Activated naive CD8-positive, alpha-beta T cell treated with anti-CD3 and anti-CD28 coated beads for 36 hours (primary cell): ENCODE data around the gene TBCK. TPM values are rescaled to one million over a fixed set of nuclear protein-coding genes. Genes with fewer than 3 reads are reported as not detected.

Experiments used
- DNase-seq: peaks from one replicate; pipeline ENCODE4 v3.0.0; 2021
- H3K27ac Mint-ChIP-seq: one replicate; pipeline ENCODE4 v1.8.0; 2022; ENCODE audit warnings: mild to moderate bottlenecking, moderate library complexity, mixed read lengths
- H3K27me3 Mint-ChIP-seq: one replicate; pipeline ENCODE4 v1.8.0; 2022; ENCODE audit warnings: mild to moderate bottlenecking, mixed read lengths
- H3K36me3 Mint-ChIP-seq: one replicate; pipeline ENCODE4 v1.8.0; 2021; ENCODE audit warnings: mild to moderate bottlenecking, mixed read lengths
- H3K4me1 Mint-ChIP-seq: one replicate; pipeline ENCODE4 v1.8.0; 2021; ENCODE audit warnings: mixed read lengths
- H3K4me3 Mint-ChIP-seq: one replicate; pipeline ENCODE4 v1.8.0; 2022; ENCODE audit warnings: mild to moderate bottlenecking, moderate library complexity, mixed read lengths
- H3K9me3 Mint-ChIP-seq: one replicate; pipeline ENCODE4 v1.8.0; 2022; ENCODE audit warnings: mixed read lengths
- total RNA-seq, 2 experiments: library from RNA; stranded (reverse); gene quantifications; one replicate each; pipeline ENCODE4 v1.2.3, GENCODE V29; 2021

Gene TBCK
- 10 to 100 TPM; 21.2 to 21.5 TPM for total RNA-seq

GRCh38 chr4:106315968-106316772 is at the start of gene TBCK, which contains the start of gene AIMP1:
Gene TBCK (minus strand): TSS chr4:106316209. CDS start chr4:106308960, 7,249 bp downstream.
Gene AIMP1 (plus strand): TSS chr4:106316550. CDS start chr4:106325010, 8,460 bp downstream.
- H3K27me3 Mint-ChIP-seq, result no peaks in the 10 kb centered on the region
- H3K4me1 Mint-ChIP-seq, result peaks cover 26% of the 10 kb centered on the region
- peak; percentile 83 for DNase-seq
- no peak within 1 kb of the TSS for H3K4me3 Mint-ChIP-seq
- peaks cover 27% of the 10 kb centered on the region for H3K36me3 Mint-ChIP-seq
- H3K9me3 Mint-ChIP-seq, result peaks cover 3% of the 10 kb centered on the region
- no peak within 1 kb of the TSS for H3K27ac Mint-ChIP-seq

- no peak overlapping the region for H3K4me3 Mint-ChIP-seq
- no peaks in the 10 kb centered on the region for H3K36me3 Mint-ChIP-seq
- H3K27me3 Mint-ChIP-seq, result peaks cover 22% of the 10 kb centered on the region
- DNase-seq, result no peak
- no peaks in the 10 kb centered on the region for H3K4me1 Mint-ChIP-seq
- no peak overlapping the region for H3K27ac Mint-ChIP-seq
- no peaks in the 10 kb centered on the region for H3K9me3 Mint-ChIP-seq
Observed at GRCh38 chr4:106365613-106366012, 49.6 kb upstream of the TBCK start.

GRCh38 chr4:106364282-106364681 is 48.3 kb upstream of the TBCK start:
- Mint-ChIP-seq H3K27ac (no peak overlapping the region), H3K27me3 (peaks cover 11% of the 10 kb centered on the region), H3K36me3 (no peaks in the 10 kb centered on the region), H3K4me1 (no peaks in the 10 kb centered on the region), H3K9me3 (no peaks in the 10 kb centered on the region), H3K4me3 (no peak overlapping the region)
- no peak for DNase-seq

- Mint-ChIP-seq H3K36me3 (no peaks in the 10 kb centered on the region), H3K27me3 (peaks cover 6% of the 10 kb centered on the region), H3K4me3 (no peak overlapping the region), H3K9me3 (no peaks in the 10 kb centered on the region), H3K27ac (no peak overlapping the region), H3K4me1 (no peaks in the 10 kb centered on the region)
- DNase-seq, result no peak
Observed at GRCh38 chr4:106362086-106362825, 46.2 kb upstream of the TBCK start.

- Mint-ChIP-seq H3K27ac (no peak overlapping the region), H3K36me3 (no peaks in the 10 kb centered on the region), H3K4me3 (no peak overlapping the region), H3K9me3 (no peaks in the 10 kb centered on the region), H3K4me1 (peaks cover 4% of the 10 kb centered on the region), H3K27me3 (peaks cover under 1% of the 10 kb centered on the region)
- DNase-seq, result no peak
Observed at GRCh38 chr4:106358899-106359298, 42.9 kb upstream of the TBCK start.

- no peak overlapping the region for H3K4me3 Mint-ChIP-seq
Observed at GRCh38 chr4:106355193-106355592, 39.2 kb upstream of the TBCK start.

GRCh38 chr4:106353786-106354185 is 37.8 kb upstream of the TBCK start:
- Mint-ChIP-seq H3K36me3 (peaks cover 8% of the 10 kb centered on the region), H3K4me3 (no peak overlapping the region), H3K27me3 (no peaks in the 10 kb centered on the region), H3K4me1 (peaks cover 4% of the 10 kb centered on the region), H3K27ac (no peak overlapping the region), H3K9me3 (no peaks in the 10 kb centered on the region)
- DNase-seq, result no peak

More at GRCh38 chr4:106355193-106355592, 39.2 kb upstream of the TBCK start:
- H3K27me3 Mint-ChIP-seq, result no peaks in the 10 kb centered on the region
- peaks cover 4% of the 10 kb centered on the region for H3K36me3 Mint-ChIP-seq
- H3K27ac Mint-ChIP-seq, result no peak overlapping the region
- H3K9me3 Mint-ChIP-seq, result no peaks in the 10 kb centered on the region
- DNase-seq, result no peak
- H3K4me1 Mint-ChIP-seq, result peaks cover 4% of the 10 kb centered on the region

GRCh38 chr4:106351016-106351415 is 35.0 kb upstream of the TBCK start:
- H3K36me3 Mint-ChIP-seq, result peaks cover 13% of the 10 kb centered on the region
- H3K4me3 Mint-ChIP-seq, result no peak overlapping the region
- no peaks in the 10 kb centered on the region for H3K27me3 Mint-ChIP-seq
- no peaks in the 10 kb centered on the region for H3K9me3 Mint-ChIP-seq
- H3K27ac Mint-ChIP-seq, result no peak overlapping the region
- DNase-seq, result no peak
- no peaks in the 10 kb centered on the region for H3K4me1 Mint-ChIP-seq

- Mint-ChIP-seq H3K27me3 (no peaks in the 10 kb centered on the region), H3K27ac (no peak overlapping the region), H3K36me3 (peaks cover 26% of the 10 kb centered on the region), H3K4me1 (peaks cover 18% of the 10 kb centered on the region), H3K9me3 (no peaks in the 10 kb centered on the region), H3K4me3 (no peak overlapping the region)
- DNase-seq, result no peak
Observed at GRCh38 chr4:106347167-106347566, 31.2 kb upstream of the TBCK start.

GRCh38 chr4:106344647-106344970 is 28.6 kb upstream of the TBCK start:
- no peak overlapping the region for H3K27ac Mint-ChIP-seq

GRCh38 chr4:106343865-106344646 is 28.0 kb upstream of the TBCK start:
- Mint-ChIP-seq H3K36me3 (peaks cover 47% of the 10 kb centered on the region), H3K4me3 (no peak overlapping the region), H3K27ac (no peak overlapping the region), H3K4me1 (peaks cover 43% of the 10 kb centered on the region), H3K9me3 (peaks cover 13% of the 10 kb centered on the region), H3K27me3 (no peaks in the 10 kb centered on the region)
- DNase-seq, result no peak

More at GRCh38 chr4:106344647-106344970, 28.6 kb upstream of the TBCK start:
- H3K27me3 Mint-ChIP-seq, result no peaks in the 10 kb centered on the region
- H3K4me3 Mint-ChIP-seq, result no peak overlapping the region
- peaks cover 10% of the 10 kb centered on the region for H3K9me3 Mint-ChIP-seq
- peaks cover 40% of the 10 kb centered on the region for H3K4me1 Mint-ChIP-seq
- H3K36me3 Mint-ChIP-seq, result peaks cover 45% of the 10 kb centered on the region
- DNase-seq, result no peak

GRCh38 chr4:106340774-106341173 is 24.8 kb upstream of the TBCK start:
- Mint-ChIP-seq H3K27me3 (no peaks in the 10 kb centered on the region), H3K27ac (no peak overlapping the region), H3K9me3 (peaks cover 27% of the 10 kb centered on the region), H3K4me1 (peaks cover 45% of the 10 kb centered on the region), H3K36me3 (peaks cover 70% of the 10 kb centered on the region), H3K4me3 (no peak overlapping the region)
- DNase-seq, result no peak

GRCh38 chr4:106339431-106339830 is 23.4 kb upstream of the TBCK start:
- Mint-ChIP-seq H3K4me1 (peaks cover 43% of the 10 kb centered on the region), H3K9me3 (peaks cover 27% of the 10 kb centered on the region), H3K27me3 (no peaks in the 10 kb centered on the region), H3K4me3 (no peak overlapping the region), H3K36me3 (peaks cover 75% of the 10 kb centered on the region), H3K27ac (no peak overlapping the region)
- DNase-seq, result no peak

- no peaks in the 10 kb centered on the region for H3K27me3 Mint-ChIP-seq
Observed at GRCh38 chr4:106338671-106339070, 22.7 kb upstream of the TBCK start.

GRCh38 chr4:106337916-106338315 is 21.9 kb upstream of the TBCK start:
- Mint-ChIP-seq H3K9me3 (peaks cover 27% of the 10 kb centered on the region), H3K27me3 (no peaks in the 10 kb centered on the region), H3K36me3 (peaks cover 82% of the 10 kb centered on the region), H3K4me1 (peaks cover 34% of the 10 kb centered on the region), H3K27ac (no peak overlapping the region), H3K4me3 (no peak overlapping the region)
- DNase-seq, result no peak

More at GRCh38 chr4:106338671-106339070, 22.7 kb upstream of the TBCK start:
- H3K27ac Mint-ChIP-seq, result no peak overlapping the region
- DNase-seq, result no peak
- peaks cover 27% of the 10 kb centered on the region for H3K9me3 Mint-ChIP-seq
- H3K4me3 Mint-ChIP-seq, result no peak overlapping the region
- peaks cover 38% of the 10 kb centered on the region for H3K4me1 Mint-ChIP-seq
- peaks cover 77% of the 10 kb centered on the region for H3K36me3 Mint-ChIP-seq
